HG03025 (cell line): ENCODE measurements around the gene ANKZF1.
A peak's percentile ranks its signal among the peaks of the same experiment; 100 is the strongest.

Experiments used
- ATAC-seq: cut with Tn5 transposase; IDR thresholded peaks from one replicate; pipeline ENCODE4 v1.9.1; 2021; ENCODE audit warnings: mild to moderate bottlenecking, moderate library complexity; ENCODE audit not compliant: unreplicated experiment, low FRiP score

ANKZF1 gene

GRCh38 chr2:219225350-219225749 is 4.3 kb upstream of the ANKZF1 start:
- no peak for ATAC-seq

- no peak for ATAC-seq
Measured at GRCh38 chr2:219228041-219228910, 1.3 kb upstream of the ANKZF1 start.

- ATAC-seq, result peak; percentile 1
Measured at GRCh38 chr2:219228911-219229304, 698 bp upstream of the ANKZF1 start.

- ATAC-seq, result peak; percentile 14
Measured at GRCh38 chr2:219230059-219230540, 494 bp downstream of the ANKZF1 start.

GRCh38 chr2:219234331-219234730 is 4.7 kb downstream of the ANKZF1 start:
- ATAC-seq, result no peak

GRCh38 chr2:219243291-219243761 is 13.7 kb downstream of the ANKZF1 start:
- no peak for ATAC-seq

- no peak for ATAC-seq
Measured at GRCh38 chr2:219244789-219245147, 15.2 kb downstream of the ANKZF1 start.

- peak; percentile 74 for ATAC-seq
Measured at GRCh38 chr2:219245148-219245898, 15.7 kb downstream of the ANKZF1 start, which contains the start of the genes GLB1L and STK16. Gene GLB1L (minus strand): TSS chr2:219245444. CDS start chr2:219243573, 1,871 bp downstream. Gene STK16 (plus strand): TSS chr2:219245479. CDS start chr2:219246000, 521 bp downstream.

- no peak for ATAC-seq
Measured at GRCh38 chr2:219245899-219246230, 16.3 kb downstream of the ANKZF1 start.

GRCh38 chr2:219246559-219246958 is 17.0 kb downstream of the ANKZF1 start:
- ATAC-seq, result no peak

- ATAC-seq, result no peak
Measured at GRCh38 chr2:219247678-219248642, 18.4 kb downstream of the ANKZF1 start.

GRCh38 chr2:219248845-219249202 is 19.2 kb downstream of the ANKZF1 start:
- ATAC-seq, result no peak

- ATAC-seq, result no peak
Measured at GRCh38 chr2:219249203-219249980, 19.8 kb downstream of the ANKZF1 start.

GRCh38 chr2:219250049-219250781 is 20.6 kb downstream of the ANKZF1 start:
- ATAC-seq, result no peak

- ATAC-seq, result no peak
Measured at GRCh38 chr2:219251656-219252055, 22.1 kb downstream of the ANKZF1 start.

GRCh38 chr2:219252084-219252483 is 22.5 kb downstream of the ANKZF1 start:
- no peak for ATAC-seq

- no peak for ATAC-seq
Measured at GRCh38 chr2:219252570-219252899, 22.9 kb downstream of the ANKZF1 start.

- peak; percentile 23 for ATAC-seq
Measured at GRCh38 chr2:219252900-219253752, 23.5 kb downstream of the ANKZF1 start, which contains the start of gene TUBA4B. Gene TUBA4B (plus strand): TSS chr2:219253243. CDS start chr2:219253408, 165 bp downstream.
